T47D (cell line): ENCODE data around the gene PCCB.
"Not testable (repeated sequence)": the region's sequence is repeated elsewhere in the genome, so short reads cannot be mapped to it uniquely, and the experiment has no call there.

Source experiments
- DNase-seq, 2 experiments: peaks; one replicate each; pipeline versions ENCODE4 v3.0.0 to v3.0.0-alpha.2; 2011 to 2012; ENCODE audit warnings: low read depth in 1 of 2, low spot score in 1 of 2
- JUND ChIP-seq: IDR thresholded peaks from 2 replicates; pipeline ENCODE4 v1.6.1; 2012; ENCODE audit warnings: low read depth
- in situ Hi-C: cut with HindIII; loops from 2 replicates; pipeline ENCODE4 v1.10.0; 2016; ENCODE audit warnings: low sequenced_read_pairs, low pct_unique_long_range_greater_than_20kb

The PCCB gene

DNA sequence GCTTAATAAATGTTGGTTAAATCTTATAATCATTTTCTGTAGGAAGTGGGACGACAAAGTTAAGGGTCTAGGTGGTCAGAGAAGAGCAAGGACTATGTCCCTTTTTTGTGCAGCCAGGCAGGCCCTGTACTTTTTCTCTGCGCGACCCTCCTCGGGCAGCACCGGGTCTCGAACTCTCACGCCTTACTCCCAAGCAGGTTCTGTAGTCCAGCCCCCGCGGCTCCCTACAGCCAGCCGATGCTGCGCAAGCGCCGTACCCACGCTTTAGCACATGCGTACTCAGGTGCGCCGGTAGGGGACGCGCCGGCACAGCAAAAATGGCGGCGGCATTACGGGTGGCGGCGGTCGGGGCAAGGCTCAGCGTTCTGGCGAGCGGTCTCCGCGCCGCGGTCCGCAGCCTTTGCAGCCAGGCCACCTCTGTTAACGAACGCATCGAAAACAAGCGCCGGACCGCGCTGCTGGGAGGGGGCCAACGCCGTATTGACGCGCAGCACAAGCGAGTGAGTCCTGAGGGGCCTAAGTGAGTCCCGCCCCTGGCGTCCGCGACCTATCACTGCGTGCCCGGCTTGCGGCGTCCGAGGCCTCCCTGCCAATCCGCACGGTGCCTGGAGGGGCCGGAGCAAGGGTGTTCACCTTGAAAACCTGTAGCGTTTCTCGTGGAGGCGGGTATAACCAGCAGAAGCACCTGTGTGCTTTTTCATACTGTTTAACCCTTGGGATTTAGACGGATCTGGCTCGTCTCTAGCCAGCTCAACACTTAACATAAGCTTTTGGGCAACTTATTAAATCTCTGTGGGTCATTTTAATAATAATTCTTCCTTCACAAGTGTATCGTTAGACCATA lies at the start of gene PCCB:
Gene PCCB (plus strand): TSS at position 282 of the 844 bp plus-strand sequence. CDS start 36 bp downstream, at position 318.
- DNase-seq, result peak; percentile 97 to 99
- in situ Hi-C loops, result no loop called here
- no peak for TF ChIP-seq JUND

DNA sequence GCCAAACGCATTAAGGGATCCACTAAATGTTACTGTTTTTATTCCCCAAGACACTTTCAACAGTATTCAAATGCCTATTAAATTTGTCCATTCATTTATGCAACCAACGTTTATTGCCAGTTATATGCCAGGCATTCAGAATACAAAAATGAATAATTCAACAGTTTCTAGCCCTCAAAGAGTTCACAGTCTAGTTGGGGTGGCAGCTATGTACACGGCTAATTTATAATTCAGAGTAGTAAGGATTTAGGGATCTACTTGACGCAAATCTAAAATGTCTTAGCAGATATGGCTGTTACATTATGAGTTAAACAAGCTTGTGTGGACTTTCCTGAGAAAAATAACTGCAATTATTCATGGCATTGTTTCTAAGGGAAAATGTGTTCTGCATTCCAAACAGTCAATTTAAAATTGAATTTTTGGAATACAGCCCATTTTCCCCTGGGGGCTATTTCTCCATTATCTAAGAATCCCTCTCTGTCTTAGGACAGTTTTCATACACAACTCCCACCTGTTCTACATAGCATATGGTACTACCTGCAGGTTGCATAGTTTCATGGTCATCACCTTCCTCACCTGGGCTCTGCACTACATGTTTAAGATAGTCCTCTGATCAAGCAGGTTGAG lies 42.5 kb upstream of the PCCB start:
- in situ Hi-C loops, result no loop called here
- no peak for TF ChIP-seq JUND
- DNase-seq, result no peak

DNA sequence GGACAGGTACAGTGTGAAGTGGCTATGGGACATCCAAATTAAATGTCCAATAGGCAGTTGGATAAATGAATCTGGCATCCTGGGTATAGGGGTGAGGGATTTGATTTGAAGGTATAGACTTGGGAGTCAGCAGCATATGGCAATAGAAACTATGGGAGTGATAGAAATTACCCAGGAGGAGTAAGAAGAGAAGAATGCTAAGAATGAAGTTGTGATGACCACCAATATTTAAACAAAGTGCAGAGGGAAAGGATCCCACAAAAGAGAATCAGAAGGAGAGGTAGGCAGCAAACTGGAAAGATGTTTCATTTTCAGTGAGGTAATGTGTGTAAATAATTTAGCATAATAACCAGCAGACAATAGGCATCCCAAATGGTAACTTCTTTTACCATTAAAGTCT lies 40.2 kb upstream of the PCCB start:
- no peak for TF ChIP-seq JUND
- no peak for DNase-seq
- in situ Hi-C loops, result no loop called here

DNA sequence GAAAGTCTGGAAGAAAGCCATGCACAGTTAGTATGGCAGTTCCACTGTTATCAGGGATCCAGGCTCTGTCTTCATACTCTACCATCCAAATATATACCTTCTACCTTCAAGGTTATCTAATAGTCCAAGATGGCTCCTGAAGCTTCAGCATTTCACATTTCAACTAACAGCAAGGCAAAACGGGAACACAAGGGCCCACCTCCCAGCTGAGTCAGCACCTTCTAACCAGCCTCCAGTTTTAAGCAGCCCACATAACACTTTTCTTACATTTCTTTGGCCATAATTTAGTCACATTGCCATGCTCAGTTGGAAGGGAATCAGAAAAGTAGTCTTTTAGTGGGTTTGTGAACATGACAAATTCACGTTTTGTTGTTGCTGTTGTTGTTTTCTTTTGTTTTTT lies 38.6 kb upstream of the PCCB start:
- in situ Hi-C loops, result no loop called here
- no peak for DNase-seq
- TF ChIP-seq JUND, result no peak

DNA sequence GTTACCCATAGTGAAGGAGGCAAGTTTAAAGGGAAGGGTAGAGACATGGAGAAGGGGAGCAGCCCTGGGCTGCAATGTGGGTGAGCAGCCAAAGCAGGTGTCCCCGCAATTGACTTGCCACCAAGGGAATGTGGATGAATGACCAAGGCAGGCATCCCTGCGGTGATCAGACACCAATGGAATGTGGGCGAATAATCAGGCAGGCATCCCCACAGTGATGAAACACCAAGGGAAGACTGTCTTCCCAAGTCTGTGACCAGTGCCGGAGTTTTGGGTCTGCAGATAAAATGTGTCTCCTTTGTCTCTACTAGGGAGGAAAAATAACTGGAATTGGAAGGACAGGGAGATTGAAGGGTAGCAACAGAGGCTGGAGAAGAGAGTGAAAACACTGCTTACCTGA lies 27.4 kb upstream of the PCCB start:
- not testable (repeated sequence) for DNase-seq

DNA sequence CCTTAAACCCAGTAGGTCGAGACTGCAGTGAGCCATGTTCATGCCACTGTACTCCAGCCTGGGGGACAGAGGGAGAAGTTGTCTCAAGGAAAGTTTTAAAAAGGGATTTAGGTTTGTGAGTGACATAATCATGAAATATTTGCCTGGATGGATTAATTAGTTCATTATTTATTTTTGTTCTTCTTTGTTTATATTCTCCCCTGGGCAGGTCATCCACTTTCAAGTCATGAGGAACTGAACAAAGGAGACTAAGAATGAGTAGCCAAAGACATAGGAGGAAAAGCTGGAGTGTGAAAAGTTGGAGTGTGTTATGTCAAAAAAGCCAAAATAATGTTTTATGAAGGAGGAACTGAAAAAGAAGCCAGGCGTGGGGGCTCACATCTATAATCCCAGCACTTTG lies 17.7 kb upstream of the PCCB start:
- no peak for DNase-seq
- in situ Hi-C loops, result no loop called here
- TF ChIP-seq JUND, result no peak

More for the DNA sequence above, 27.4 kb upstream of the PCCB start:
- in situ Hi-C loops, result not testable (repeated sequence)

DNA sequence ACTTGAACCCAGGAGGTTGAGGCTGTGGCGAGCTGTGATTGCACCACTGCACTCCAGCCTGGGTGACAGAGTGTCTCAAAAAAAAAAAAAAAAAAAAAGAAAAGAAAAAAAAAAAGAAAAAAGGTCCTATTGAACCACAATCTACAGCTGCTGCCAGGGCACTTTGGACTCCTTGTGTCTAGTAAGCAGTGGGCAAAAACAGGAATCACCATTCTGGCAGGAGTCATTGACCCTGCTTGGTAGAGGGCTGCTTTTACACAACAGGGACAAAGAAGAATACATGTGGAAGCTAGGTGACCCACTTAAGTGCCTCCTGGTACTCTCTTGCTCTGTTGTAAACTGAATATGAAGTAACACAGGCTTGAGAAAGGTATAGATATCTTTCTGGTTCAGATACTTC lies 14.6 kb upstream of the PCCB start:
- no peak for TF ChIP-seq JUND
- no peak for DNase-seq
- in situ Hi-C loops, result no loop called here

DNA sequence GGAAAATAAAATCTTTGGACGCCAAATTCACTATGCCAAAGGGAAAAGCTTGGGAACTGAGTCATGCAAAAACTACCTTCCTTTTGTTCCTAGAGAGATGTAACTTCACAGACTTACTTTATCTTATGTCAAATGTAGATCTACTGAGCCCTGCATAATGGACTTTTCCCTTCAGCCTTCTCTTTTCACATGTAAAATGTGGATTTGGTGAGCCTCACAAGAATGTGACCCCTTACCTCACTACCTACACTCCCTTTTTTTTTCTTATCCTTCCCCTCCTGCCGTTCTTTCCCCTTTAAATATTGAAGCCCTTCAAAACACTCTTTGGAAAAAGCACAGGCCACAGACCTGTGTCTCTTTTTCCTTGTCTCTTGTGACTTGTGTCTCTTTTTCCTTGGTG lies 14.0 kb upstream of the PCCB start:
- in situ Hi-C loops, result no loop called here
- no peak for TF ChIP-seq JUND
- no peak for DNase-seq

DNA sequence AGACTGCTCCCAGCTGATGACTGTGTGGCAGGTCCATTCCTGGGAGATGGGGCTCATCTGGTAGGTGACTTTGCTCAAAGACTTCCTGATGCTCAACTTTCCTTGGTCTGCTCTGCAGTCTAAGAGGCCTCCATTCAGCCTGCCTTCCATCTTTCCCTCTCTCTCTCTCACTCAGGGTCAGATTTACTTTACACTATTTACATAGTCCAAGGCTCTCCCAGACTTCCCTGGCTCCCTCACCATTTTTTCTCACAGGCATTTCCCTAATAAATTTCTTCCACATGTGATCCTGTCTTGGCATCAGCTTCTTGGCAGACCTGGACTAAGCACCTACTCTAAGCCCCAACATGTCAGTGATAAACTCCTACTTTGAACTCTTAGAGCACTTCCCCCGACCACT lies 13.0 kb upstream of the PCCB start:
- DNase-seq, result no peak
- in situ Hi-C loops, result no loop called here

DNA sequence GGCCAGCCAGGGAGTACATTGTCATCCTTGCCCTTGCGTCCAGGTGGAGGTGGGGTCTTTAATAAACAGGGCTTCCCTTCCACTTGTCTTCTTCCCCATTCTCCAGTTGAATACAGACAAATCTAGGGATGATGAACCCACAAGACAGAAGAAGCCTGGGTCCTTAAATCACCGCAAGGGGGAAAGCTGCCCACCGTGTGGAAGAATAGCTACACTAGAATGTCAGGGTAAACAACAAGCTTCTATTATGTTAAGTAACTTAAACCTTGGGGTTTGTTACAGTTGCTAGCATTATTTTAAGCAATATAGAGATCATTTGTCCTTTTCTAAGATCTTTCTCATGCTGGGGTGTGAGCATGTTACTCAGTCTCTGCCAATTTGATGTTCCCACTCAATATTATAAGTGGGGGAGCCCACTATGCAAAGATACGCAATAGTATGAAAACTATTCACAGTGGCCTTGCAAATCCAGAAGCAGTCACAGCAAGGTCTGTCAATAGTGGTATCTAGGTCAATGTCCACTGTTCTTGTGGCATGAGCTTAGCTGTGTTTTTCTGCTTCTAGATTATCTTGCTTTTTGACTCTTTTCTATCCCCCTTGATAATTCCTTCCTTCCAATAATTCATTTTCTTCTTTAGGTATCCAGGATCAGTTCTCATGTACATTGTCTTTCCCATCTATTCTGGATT lies 12.0 kb upstream of the PCCB start:
- no peak for TF ChIP-seq JUND
- no peak for DNase-seq
- in situ Hi-C loops, result no loop called here

More for the DNA sequence above, 13.0 kb upstream of the PCCB start:
- no peak for TF ChIP-seq JUND

DNA sequence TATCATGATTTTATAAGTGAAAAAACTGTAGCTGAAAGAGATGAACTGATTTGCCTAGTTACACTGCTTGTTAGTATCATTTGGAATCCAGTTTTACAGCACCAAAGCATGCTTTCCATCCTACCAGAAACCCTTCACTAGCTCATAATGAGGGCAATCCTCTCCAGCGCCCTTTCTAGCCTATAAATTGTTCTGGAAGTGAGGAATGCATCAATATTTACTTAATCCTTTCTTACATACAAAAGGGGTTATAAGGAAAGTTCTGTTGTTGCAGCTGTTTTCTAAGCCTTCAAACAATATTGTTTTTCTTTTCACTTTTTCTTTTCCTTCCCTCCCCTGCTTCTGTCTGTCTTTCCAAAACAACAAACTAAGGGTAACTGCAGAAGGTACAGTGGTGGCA lies 11.0 kb upstream of the PCCB start:
- DNase-seq, result peak; percentile 19 to 54
- in situ Hi-C loops, result no loop called here

DNA sequence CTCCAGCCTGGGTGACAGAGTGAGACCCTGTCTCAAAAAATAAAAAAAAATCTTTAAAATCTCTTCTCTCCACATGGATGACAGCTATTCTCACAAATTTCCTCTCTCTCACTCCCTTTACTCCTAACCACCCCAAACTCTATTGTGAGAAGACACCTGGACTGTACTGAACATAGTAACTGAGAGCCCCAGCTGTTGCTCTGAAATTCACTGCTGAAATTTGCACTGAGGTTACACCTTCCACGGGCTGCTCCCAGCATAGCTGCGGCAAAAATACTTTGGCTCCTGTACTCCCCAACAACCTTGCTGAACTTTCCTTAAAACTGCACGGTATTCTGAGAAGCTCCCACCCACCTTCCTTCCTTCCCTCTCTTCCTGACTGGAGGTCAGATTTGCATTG lies 4.4 kb upstream of the PCCB start:
- TF ChIP-seq JUND, result no peak
- in situ Hi-C loops, result no loop called here
- DNase-seq, result no peak

More for the DNA sequence above, 11.0 kb upstream of the PCCB start:
- no peak for TF ChIP-seq JUND

DNA sequence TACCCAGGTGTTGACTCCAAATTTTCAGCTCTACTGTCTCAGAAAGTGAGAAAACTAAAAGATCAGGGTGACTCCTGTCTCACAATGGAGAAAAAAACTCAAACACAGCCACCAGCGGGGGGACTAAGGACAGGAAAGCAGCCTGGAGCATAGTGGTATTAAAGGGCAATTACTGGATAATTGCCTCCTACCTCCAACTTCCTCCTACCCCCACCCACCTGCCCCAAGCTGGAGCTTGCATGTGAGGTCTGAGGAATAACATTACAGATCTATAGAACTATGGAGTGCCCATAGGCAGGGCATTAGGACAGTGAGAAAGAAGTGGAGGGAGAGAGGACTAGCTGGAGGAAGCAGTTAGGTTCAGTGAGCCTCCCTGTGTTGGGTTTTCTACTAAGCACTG lies 2.7 kb upstream of the PCCB start:
- in situ Hi-C loops, result no loop called here
- no peak for DNase-seq
- no peak for TF ChIP-seq JUND
